IMR-90 (cell line): Measurements from ENCODE around the gene AKAP12.

ENCODE experiments used
- CEBPB ChIP-seq: IDR thresholded peaks from 2 replicates; pipeline ENCODE4 v1.6.1; 2012; ENCODE audit warnings: low read depth, low read length, improper control_type of control experiment
- CHD1 ChIP-seq: IDR thresholded peaks from 2 replicates; pipeline ENCODE4 v1.6.1; 2012; ENCODE audit warnings: low read depth, low read length, improper control_type of control experiment
- FOS ChIP-seq: fragments of 150-350 bp; IDR thresholded peaks from 2 replicates; pipeline ENCODE4 v1.6.1; 2016; ENCODE audit warnings: low read depth, low read length
- MAFK ChIP-seq: IDR thresholded peaks from 2 replicates; pipeline ENCODE4 v1.6.1; 2012; ENCODE audit warnings: low read depth, low read length, improper control_type of control experiment
- MAZ ChIP-seq: IDR thresholded peaks from 2 replicates; pipeline ENCODE4 v1.6.1; 2012; ENCODE audit warnings: low read depth, mild to moderate bottlenecking, low read length, improper control_type of control experiment, moderate library complexity, borderline replicate concordance
- NFE2L2 ChIP-seq: fragments of 150-350 bp; IDR thresholded peaks from 2 replicates; pipeline ENCODE4 v1.6.1; 2016; ENCODE audit warnings: low read depth, mild to moderate bottlenecking, low read length
- POLR2A ChIP-seq: IDR thresholded peaks from 2 replicates; pipeline ENCODE4 v1.6.1; 2012; ENCODE audit warnings: mild to moderate bottlenecking, low read depth, low read length
- RAD21 ChIP-seq: IDR thresholded peaks from 2 replicates; pipeline ENCODE4 v1.6.1; 2012; ENCODE audit warnings: low read length, improper control_type of control experiment
- RCOR1 ChIP-seq: IDR thresholded peaks from 2 replicates; pipeline ENCODE4 v1.6.1; 2012; ENCODE audit warnings: mild to moderate bottlenecking, low read length, improper control_type of control experiment; ENCODE audit not compliant: insufficient replicate concordance
- RFX5 ChIP-seq: IDR thresholded peaks from 2 replicates; pipeline ENCODE4 v1.8.0; 2012; ENCODE audit warnings: low read depth, mild to moderate bottlenecking, low read length, moderate library complexity
- SMC3 ChIP-seq: fragments of 150-350 bp; IDR thresholded peaks from 2 replicates; pipeline ENCODE4 v1.6.1; 2016; ENCODE audit warnings: low read depth, mild to moderate bottlenecking, antibody characterized with exemption, low read length, moderate library complexity
- TF ChIP-seq, protein P1 (sequence below): conservative IDR thresholded peaks from 2 replicates; pipeline ENCODE4 v1.5.1; 2012; ENCODE audit warnings: mild to moderate bottlenecking, low read depth, low read length, improper control_type of control experiment
- TF ChIP-seq, protein P2 (sequence below): fragments of 150-350 bp; IDR thresholded peaks from 2 replicates; pipeline ENCODE4 v1.6.1; 2016; ENCODE audit warnings: low read depth, mild to moderate bottlenecking, low read length, moderate library complexity, borderline replicate concordance
- TF ChIP-seq, protein P3 (sequence below): fragments of 150-350 bp; IDR thresholded peaks from 2 replicates; pipeline ENCODE4 v1.6.1; 2017; ENCODE audit warnings: mild to moderate bottlenecking, antibody characterized with exemption, low read length, low read depth

DNA sequence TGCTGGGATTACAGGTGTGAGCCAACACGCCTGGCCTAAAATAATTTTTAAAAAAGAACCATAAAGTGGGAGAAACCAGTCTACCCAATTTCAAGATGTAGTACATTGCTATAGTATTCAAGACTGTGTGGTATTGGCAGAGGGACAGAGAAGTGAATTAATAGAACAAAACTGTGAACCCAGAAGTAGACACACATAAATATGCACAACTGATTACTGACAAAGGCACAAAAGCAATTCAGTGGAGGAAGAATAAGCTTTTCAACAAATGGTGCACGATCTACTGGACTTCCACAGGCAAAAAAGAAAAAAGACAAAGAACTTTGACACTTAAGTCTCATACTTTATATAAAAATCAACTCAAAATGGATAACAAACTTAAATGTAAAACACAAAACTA is 136.1 kb downstream of the AKAP12 start:
- TF ChIP-seq, protein P1, sequence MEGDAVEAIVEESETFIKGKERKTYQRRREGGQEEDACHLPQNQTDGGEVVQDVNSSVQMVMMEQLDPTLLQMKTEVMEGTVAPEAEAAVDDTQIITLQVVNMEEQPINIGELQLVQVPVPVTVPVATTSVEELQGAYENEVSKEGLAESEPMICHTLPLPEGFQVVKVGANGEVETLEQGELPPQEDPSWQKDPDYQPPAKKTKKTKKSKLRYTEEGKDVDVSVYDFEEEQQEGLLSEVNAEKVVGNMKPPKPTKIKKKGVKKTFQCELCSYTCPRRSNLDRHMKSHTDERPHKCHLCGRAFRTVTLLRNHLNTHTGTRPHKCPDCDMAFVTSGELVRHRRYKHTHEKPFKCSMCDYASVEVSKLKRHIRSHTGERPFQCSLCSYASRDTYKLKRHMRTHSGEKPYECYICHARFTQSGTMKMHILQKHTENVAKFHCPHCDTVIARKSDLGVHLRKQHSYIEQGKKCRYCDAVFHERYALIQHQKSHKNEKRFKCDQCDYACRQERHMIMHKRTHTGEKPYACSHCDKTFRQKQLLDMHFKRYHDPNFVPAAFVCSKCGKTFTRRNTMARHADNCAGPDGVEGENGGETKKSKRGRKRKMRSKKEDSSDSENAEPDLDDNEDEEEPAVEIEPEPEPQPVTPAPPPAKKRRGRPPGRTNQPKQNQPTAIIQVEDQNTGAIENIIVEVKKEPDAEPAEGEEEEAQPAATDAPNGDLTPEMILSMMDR: no peak
- TF ChIP-seq, protein P2, sequence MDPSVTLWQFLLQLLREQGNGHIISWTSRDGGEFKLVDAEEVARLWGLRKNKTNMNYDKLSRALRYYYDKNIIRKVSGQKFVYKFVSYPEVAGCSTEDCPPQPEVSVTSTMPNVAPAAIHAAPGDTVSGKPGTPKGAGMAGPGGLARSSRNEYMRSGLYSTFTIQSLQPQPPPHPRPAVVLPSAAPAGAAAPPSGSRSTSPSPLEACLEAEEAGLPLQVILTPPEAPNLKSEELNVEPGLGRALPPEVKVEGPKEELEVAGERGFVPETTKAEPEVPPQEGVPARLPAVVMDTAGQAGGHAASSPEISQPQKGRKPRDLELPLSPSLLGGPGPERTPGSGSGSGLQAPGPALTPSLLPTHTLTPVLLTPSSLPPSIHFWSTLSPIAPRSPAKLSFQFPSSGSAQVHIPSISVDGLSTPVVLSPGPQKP: no peak
- no peak for TF ChIP-seq MAZ
- no peak for TF ChIP-seq CHD1
- no peak for TF ChIP-seq FOS
- no peak for TF ChIP-seq POLR2A
- TF ChIP-seq, protein P3, sequence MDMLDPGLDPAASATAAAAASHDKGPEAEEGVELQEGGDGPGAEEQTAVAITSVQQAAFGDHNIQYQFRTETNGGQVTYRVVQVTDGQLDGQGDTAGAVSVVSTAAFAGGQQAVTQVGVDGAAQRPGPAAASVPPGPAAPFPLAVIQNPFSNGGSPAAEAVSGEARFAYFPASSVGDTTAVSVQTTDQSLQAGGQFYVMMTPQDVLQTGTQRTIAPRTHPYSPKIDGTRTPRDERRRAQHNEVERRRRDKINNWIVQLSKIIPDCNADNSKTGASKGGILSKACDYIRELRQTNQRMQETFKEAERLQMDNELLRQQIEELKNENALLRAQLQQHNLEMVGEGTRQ: no peak
- TF ChIP-seq RCOR1: no peak
- TF ChIP-seq RFX5: no peak
- TF ChIP-seq MAFK: no peak
- TF ChIP-seq CEBPB: no peak
- no peak for TF ChIP-seq NFE2L2
- TF ChIP-seq SMC3: no peak
- TF ChIP-seq RAD21: no peak
